GM18951 (cell line): ENCODE results near the gene UBE2F.
"Not testable (repeated sequence)": the region's sequence is repeated elsewhere in the genome, so short reads cannot be mapped to it uniquely, and the experiment has no call there.

Experiments
- POLR2A ChIP-seq: IDR thresholded peaks from 4 replicates; pipeline ENCODE4 v1.6.1; 2011; ENCODE audit warnings: mild to moderate bottlenecking; ENCODE audit not compliant: insufficient read length, insufficient read depth; ENCODE audit errors: extremely low read depth
- in situ Hi-C: fragments of 300-500 bp; cut with MboI; formaldehyde crosslinking; loops from one replicate; pipeline ENCODE4 v1.12.0; 2022; ENCODE audit warnings: low sequenced_read_pairs, mixed read lengths, inconsistent platforms; ENCODE audit not compliant: unreplicated experiment

The UBE2F gene

GRCh38 chr2:238042849-238043584 lies 76.2 kb downstream of the UBE2F start:
- TF ChIP-seq POLR2A = no peak
- in situ Hi-C loops = no loop called here

- TF ChIP-seq POLR2A = no peak
- in situ Hi-C loops = no loop called here
These were observed 77.0 kb downstream of the UBE2F start for GRCh38 chr2:238043851-238044250.

- in situ Hi-C loops = no loop called here
- no peak for TF ChIP-seq POLR2A
These were observed 78.8 kb downstream of the UBE2F start for GRCh38 chr2:238045575-238045974.

- in situ Hi-C loops = no loop called here
- TF ChIP-seq POLR2A = no peak
These were observed 80.0 kb downstream of the UBE2F start for GRCh38 chr2:238046725-238047270.

- in situ Hi-C loops = no loop called here
- TF ChIP-seq POLR2A = no peak
These were observed 86.5 kb downstream of the UBE2F start for GRCh38 chr2:238053191-238053776.

- TF ChIP-seq POLR2A = no peak
- in situ Hi-C loops = no loop called here
These were observed 89.0 kb downstream of the UBE2F start for GRCh38 chr2:238055841-238056240.

- in situ Hi-C loops = not testable (repeated sequence)
These were observed 91.1 kb downstream of the UBE2F start for GRCh38 chr2:238057696-238058575.

GRCh38 chr2:238059505-238059904 lies 92.7 kb downstream of the UBE2F start:
- in situ Hi-C loops = no loop called here
- TF ChIP-seq POLR2A = no peak

GRCh38 chr2:238060096-238060541 lies 93.3 kb downstream of the UBE2F start:
- in situ Hi-C loops = no loop called here
- no peak for TF ChIP-seq POLR2A

GRCh38 chr2:238060542-238061314 lies 93.9 kb downstream of the UBE2F start, which contains the start of gene SCLY:
SCLY (plus strand) TSS chr2:238061001; CDS start chr2:238061055, 54 bp downstream.
- in situ Hi-C loops = no loop called here
- TF ChIP-seq POLR2A = peak; percentile 89

GRCh38 chr2:238061315-238062202 lies 94.7 kb downstream of the UBE2F start:
- TF ChIP-seq POLR2A = no peak
- in situ Hi-C loops = no loop called here
